Measurements from ENCODE around the gene SYNE4. TPM values are rescaled to one million over a fixed set of nuclear protein-coding genes. Genes with fewer than 3 reads are reported as not detected.

Gene SYNE4
- polyA plus RNA-seq, 6 donors from 2014 or later = 0.24 TPM; not detected in 5

- DNase-seq = no peak
- ATAC-seq (ENCODE audit: low read depth in 2 of 2) = no peak
- peaks cover 0 to 30% of the 10 kb centered on the region in 2 donors for H3K36me3 Mint-ChIP-seq
These were observed 23.9 kb upstream of the SYNE4 start, which contains the start of gene CLIP3 for GRCh38 chr19:36032251-36033104. TSS of gene CLIP3 (minus strand) at chr19:36032873. CDS start at chr19:36032357, 516 bp downstream.

DNA sequence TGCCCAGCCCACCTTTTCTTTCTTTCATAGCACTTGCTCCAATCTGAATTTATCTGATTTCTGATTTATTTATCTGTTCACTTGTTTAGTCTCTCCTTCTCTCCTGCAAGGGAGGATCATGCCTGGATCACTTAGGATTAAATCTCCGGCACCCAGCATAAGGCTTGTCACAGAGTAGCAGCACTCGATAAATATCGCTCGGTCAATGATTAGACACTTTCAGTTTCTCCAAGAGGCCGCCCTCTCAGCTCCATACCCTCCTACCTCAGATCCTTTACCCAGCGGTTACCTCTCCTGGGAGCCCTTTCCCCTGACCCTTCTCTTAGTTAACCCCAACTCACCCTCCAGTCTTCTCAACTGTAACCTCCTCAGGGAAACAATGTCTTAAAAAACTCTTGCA is 22.7 kb upstream of the SYNE4 start:
- H3K27ac Mint-ChIP-seq = peak overlapping the region in 1 of 6 donors; percentile 38
- H3K27me3 Mint-ChIP-seq = peaks cover 0 to 17% (median 15%) of the 10 kb centered on the region in 3 donors
- peaks cover 0 to 3% (median 0%) of the 10 kb centered on the region in 7 donors for H3K9me3 Mint-ChIP-seq
- DNase-seq (no peak), ATAC-seq (ENCODE audit: low read depth in 2 of 2) (no peak)
- H3K4me3 Mint-ChIP-seq = no peak overlapping the region
- peaks cover 0 to 30% of the 10 kb centered on the region in 2 donors for H3K36me3 Mint-ChIP-seq
- H3K4me1 Mint-ChIP-seq = peaks cover 5 to 25% (median 18%) of the 10 kb centered on the region in 3 donors

More at GRCh38 chr19:36032251-36033104, 23.9 kb upstream of the SYNE4 start, which contains the start of gene CLIP3:
- Mint-ChIP-seq H3K27me3 (peaks cover 0 to 17% (median 15%) of the 10 kb centered on the region in 3 donors), H3K4me1 (peaks cover 12 to 30% (median 20%) of the 10 kb centered on the region in 3 donors), H3K9me3 (peaks cover 0 to 3% (median 0%) of the 10 kb centered on the region in 7 donors), H3K4me3 (peak within 1 kb of the TSS in 6 of 8 donors; percentile 27 to 73 (median 60)), H3K27ac (peak within 1 kb of the TSS in 2 of 6 donors; percentile 38 to 71)

DNA sequence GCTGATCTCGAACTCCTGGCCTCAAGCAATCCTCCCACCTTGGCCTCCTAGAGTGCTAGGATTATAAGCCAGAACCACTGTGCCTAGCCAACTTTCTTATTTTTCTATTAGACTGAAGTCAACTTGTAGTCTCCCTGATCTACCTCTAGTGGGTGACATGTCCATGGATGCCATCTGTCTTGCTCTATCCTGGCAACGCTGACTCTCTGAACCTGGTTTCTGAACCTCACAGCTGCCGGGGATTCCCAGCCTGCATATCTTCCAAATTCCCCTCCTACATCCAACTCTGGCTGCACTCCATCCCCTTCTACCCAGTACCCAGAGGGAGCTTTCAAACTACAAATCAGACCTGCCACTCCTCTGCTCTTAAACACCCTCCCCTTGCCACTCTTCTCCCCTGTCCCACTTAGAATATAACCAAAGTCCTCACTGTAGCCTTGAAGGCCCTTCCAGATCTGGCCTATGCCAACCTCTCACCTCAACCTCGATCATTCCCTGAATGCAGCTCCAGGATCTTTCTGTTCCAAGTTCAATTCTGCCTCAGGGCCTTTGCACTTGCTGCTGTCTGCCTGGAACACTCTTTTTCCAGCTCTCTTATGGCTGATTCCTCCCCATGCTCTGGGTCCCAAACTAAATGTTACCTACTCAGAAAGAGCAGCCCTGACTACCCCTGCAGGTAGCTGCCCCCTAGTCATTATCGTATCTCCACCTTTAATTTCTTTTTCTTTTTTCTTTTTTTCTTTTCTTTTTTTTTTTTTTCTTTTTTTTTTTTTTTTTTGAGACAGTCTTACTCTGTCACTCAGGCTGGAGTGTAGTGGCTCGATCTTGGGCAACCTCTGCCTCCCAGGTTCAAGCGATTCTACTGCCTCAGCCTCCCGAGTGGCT is 21.9 kb upstream of the SYNE4 start:
- ATAC-seq (ENCODE audit: low read depth in 2 of 2) (no peak), DNase-seq (no peak)
- Mint-ChIP-seq H3K9me3 (peaks cover 0 to 3% (median 0%) of the 10 kb centered on the region in 7 donors), H3K27ac (peak overlapping the region in 2 of 6 donors; percentile 16 to 79), H3K4me1 (peaks cover 5 to 20% (median 14%) of the 10 kb centered on the region in 3 donors), H3K4me3 (peak overlapping the region in 1 of 8 donors; percentile 13), H3K27me3 (peaks cover 0 to 17% (median 15%) of the 10 kb centered on the region in 3 donors), H3K36me3 (peaks cover 0 to 30% of the 10 kb centered on the region in 2 donors)

GRCh38 chr19:36028313-36029041 is 19.9 kb upstream of the SYNE4 start:
- no peaks in the 10 kb centered on the region for H3K9me3 Mint-ChIP-seq
- H3K4me1 Mint-ChIP-seq = peaks cover under 1 to 15% (median 6%) of the 10 kb centered on the region in 3 donors
- H3K27ac Mint-ChIP-seq = peak overlapping the region in 1 of 6 donors; percentile 76
- peaks cover 0 to 9% (median 8%) of the 10 kb centered on the region in 3 donors for H3K27me3 Mint-ChIP-seq
- no peak overlapping the region for H3K4me3 Mint-ChIP-seq
- DNase-seq (no peak), ATAC-seq (ENCODE audit: low read depth in 2 of 2) (no peak)
- peaks cover under 1 to 19% of the 10 kb centered on the region in 2 donors for H3K36me3 Mint-ChIP-seq

DNA sequence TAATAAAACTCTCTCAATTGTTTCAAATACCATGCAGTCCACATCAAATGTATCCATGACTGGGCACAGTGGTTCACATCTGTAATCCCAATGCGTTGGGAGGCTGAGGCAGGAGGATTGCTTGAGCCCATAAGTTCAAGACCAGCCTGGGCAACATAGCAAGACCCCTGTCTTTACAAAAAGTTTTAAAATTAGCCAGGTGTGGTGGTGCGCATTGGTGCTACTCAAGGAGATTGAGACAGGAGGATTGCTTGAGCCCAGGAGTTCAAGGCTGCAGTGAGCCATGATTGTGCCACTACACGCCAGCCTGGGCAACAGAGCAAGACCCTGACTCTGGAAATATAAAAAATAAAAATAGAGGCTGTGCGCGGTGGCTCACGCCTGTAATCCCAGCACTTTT is 19.1 kb upstream of the SYNE4 start:
- DNase-seq (no peak), ATAC-seq (ENCODE audit: low read depth in 2 of 2) (no peak)
- peaks cover 0 to 7% (median 3%) of the 10 kb centered on the region in 3 donors for H3K4me1 Mint-ChIP-seq
- no peak overlapping the region for H3K4me3 Mint-ChIP-seq
- H3K27me3 Mint-ChIP-seq = peaks cover 0 to 6% (median 5%) of the 10 kb centered on the region in 3 donors
- H3K36me3 Mint-ChIP-seq = peaks cover 5 to 26% of the 10 kb centered on the region in 2 donors
- H3K9me3 Mint-ChIP-seq = no peaks in the 10 kb centered on the region
- H3K27ac Mint-ChIP-seq = no peak overlapping the region

- no peak overlapping the region for H3K4me3 Mint-ChIP-seq
- no peaks in the 10 kb centered on the region for H3K27me3 Mint-ChIP-seq
- peaks cover 0 to under 1% (median 0%) of the 10 kb centered on the region in 3 donors for H3K4me1 Mint-ChIP-seq
- DNase-seq (no peak), ATAC-seq (ENCODE audit: low read depth in 2 of 2) (no peak)
- H3K9me3 Mint-ChIP-seq = no peaks in the 10 kb centered on the region
- H3K36me3 Mint-ChIP-seq = peaks cover 5 to 24% of the 10 kb centered on the region in 2 donors
- peak overlapping the region in 1 of 6 donors; percentile 60 for H3K27ac Mint-ChIP-seq
These were observed 17.7 kb upstream of the SYNE4 start for GRCh38 chr19:36026091-36026876.

GRCh38 chr19:36025541-36025940 is 16.9 kb upstream of the SYNE4 start:
- no peak for ATAC-seq (ENCODE audit: low read depth in 2 of 2)
- H3K9me3 Mint-ChIP-seq = no peaks in the 10 kb centered on the region
- H3K36me3 Mint-ChIP-seq = peaks cover 5 to 16% of the 10 kb centered on the region in 2 donors
- H3K27ac Mint-ChIP-seq = peak overlapping the region in 1 of 6 donors; percentile 60
- H3K27me3 Mint-ChIP-seq = no peaks in the 10 kb centered on the region
- H3K4me3 Mint-ChIP-seq = no peak overlapping the region
- no peak for DNase-seq
- no peaks in the 10 kb centered on the region for H3K4me1 Mint-ChIP-seq

- H3K36me3 Mint-ChIP-seq = peaks cover 5 to 11% of the 10 kb centered on the region in 2 donors
- no peak overlapping the region for H3K27ac Mint-ChIP-seq
- no peak for DNase-seq
- H3K4me1 Mint-ChIP-seq = no peaks in the 10 kb centered on the region
- no peaks in the 10 kb centered on the region for H3K27me3 Mint-ChIP-seq
- H3K4me3 Mint-ChIP-seq = peak overlapping the region in 1 of 8 donors; percentile 22
- ATAC-seq (ENCODE audit: low read depth in 2 of 2) = no peak
- H3K9me3 Mint-ChIP-seq = no peaks in the 10 kb centered on the region
These were observed 14.8 kb upstream of the SYNE4 start for GRCh38 chr19:36023432-36023831.

- DNase-seq (no peak), ATAC-seq (ENCODE audit: low read depth in 2 of 2) (no peak)
- Mint-ChIP-seq H3K9me3 (no peaks in the 10 kb centered on the region), H3K4me1 (peaks cover 5 to 17% (median 16%) of the 10 kb centered on the region in 3 donors), H3K27me3 (no peaks in the 10 kb centered on the region), H3K36me3 (peaks cover 5 to 11% of the 10 kb centered on the region in 2 donors), H3K4me3 (no peak overlapping the region), H3K27ac (no peak overlapping the region)
These were observed 10.6 kb upstream of the SYNE4 start for GRCh38 chr19:36019061-36019670.

DNA sequence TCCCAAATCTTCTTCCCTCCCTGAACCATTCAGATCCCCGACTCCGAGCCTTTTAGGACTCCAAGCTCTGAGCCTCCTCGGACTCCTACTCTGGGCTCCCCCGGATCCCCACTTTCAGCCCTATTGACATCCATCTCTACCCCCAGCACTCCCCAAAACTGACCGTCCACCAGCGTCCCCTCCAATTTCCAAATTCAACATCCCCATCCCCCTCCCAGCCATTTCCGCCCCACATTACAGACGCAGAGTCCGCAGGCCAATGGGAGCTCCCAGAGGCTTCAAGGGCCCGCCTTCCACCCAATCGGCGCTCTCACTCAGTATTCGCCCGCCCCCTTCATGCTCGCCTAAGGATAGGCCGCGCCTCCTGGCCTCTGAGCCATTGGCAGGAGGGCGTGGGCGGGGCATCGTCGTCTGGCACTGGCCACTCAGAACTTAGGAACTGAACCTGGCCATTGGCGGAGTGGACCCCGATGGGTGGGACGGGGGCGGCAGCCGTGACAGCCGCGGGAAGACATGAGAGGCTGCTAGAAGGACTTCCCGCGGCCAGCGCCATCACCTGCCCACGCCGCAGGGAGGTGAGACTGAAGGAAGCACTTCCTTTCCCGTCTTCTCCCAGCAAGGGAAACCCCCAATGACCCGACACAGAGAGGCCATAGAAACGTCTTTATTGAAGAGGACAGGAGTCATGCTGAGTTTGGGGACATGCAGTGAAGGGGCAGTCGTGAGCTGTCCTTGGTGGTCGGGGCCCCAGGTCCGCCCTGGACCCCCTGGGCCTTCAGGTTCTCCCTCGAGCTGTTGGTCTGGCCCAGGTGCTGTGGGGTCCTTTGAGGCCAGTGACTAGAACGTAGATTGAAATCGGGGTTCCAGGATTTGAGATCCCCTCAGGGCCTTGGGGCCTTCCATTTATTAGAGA is 5.7 kb upstream of the SYNE4 start, which contains the start of gene ALKBH6:
ALKBH6 (minus strand) TSS at position 202 of the 913 bp plus-strand sequence. CDS start 816 bp downstream, outside the sequence.
- Mint-ChIP-seq H3K27ac (peak within 1 kb of the TSS; percentile 95 to 99 (median 97)), H3K4me3 (peak within 1 kb of the TSS; percentile 88 to 99 (median 97)), H3K36me3 (no peaks in the 10 kb centered on the region), H3K9me3 (no peaks in the 10 kb centered on the region), H3K4me1 (peaks cover 28 to 43% (median 35%) of the 10 kb centered on the region in 3 donors), H3K27me3 (peaks cover 0 to 10% (median 6%) of the 10 kb centered on the region in 3 donors)
- DNase-seq (peak; percentile 98), ATAC-seq (ENCODE audit: low read depth in 2 of 2) (peak; percentile 97 to 98)
